K562 (cell line): ENCODE data around the gene H2AZ2. TPM values are rescaled to one million over a fixed set of nuclear protein-coding genes. Genes with fewer than 3 reads are reported as not detected.
A peak's percentile ranks its signal among the peaks of the same experiment; 100 is the strongest.

Experiments
- E2F8 ChIP-seq: fragments of 450-650 bp; IDR thresholded peaks from 2 replicates; pipeline ENCODE4 v1.7.1; 2018; ENCODE audit warnings: mild to moderate bottlenecking, low read depth; ENCODE audit not compliant: partially characterized antibody
- ESRRB ChIP-seq: fragments of 250-450 bp; sonication (Bioruptor Pico); IDR thresholded peaks from 2 replicates; pipeline ENCODE4 v1.5.0; 2020; ENCODE audit warnings: mild to moderate bottlenecking, moderate library complexity, borderline replicate concordance
- GMEB1 ChIP-seq: fragments of 250-450 bp; sonication (Bioruptor Pico); IDR thresholded peaks from 2 replicates; pipeline ENCODE4 v1.4.0; 2020; ENCODE audit warnings: mild to moderate bottlenecking
- HMGN3 ChIP-seq: IDR thresholded peaks from 2 replicates; pipeline ENCODE4 v1.6.1; 2011; ENCODE audit warnings: borderline replicate concordance, low read depth, mild to moderate bottlenecking, mixed read lengths, low read length; ENCODE audit not compliant: insufficient read length; ENCODE audit errors: extremely low read depth
- MYBL2 ChIP-seq, 2 experiments: fragments of 450-650 bp in 1 of 2; sonication (generic) in 1 of 2; formaldehyde crosslinking in 1 of 2; IDR thresholded peaks; 2 replicates each; pipeline versions ENCODE4 v1.6.1 to v1.8.1; 2017 to 2022; ENCODE audit warnings: borderline replicate concordance in 1 of 2, inconsistent platforms in 1 of 2, low read depth in 1 of 2, mild to moderate bottlenecking in 1 of 2, missing genetic modification reagents in 1 of 2, moderate library complexity in 1 of 2
- MYNN ChIP-seq, 2 experiments: sonication (generic); formaldehyde crosslinking in 1 of 2; IDR thresholded peaks; 2 replicates each; pipeline versions ENCODE4 v1.5.0 to v1.6.1; 2016 to 2020; ENCODE audit warnings: antibody characterized with exemption in 1 of 2, missing genetic modification reagents in 1 of 2
- NBN ChIP-seq: fragments of 450-650 bp; IDR thresholded peaks from 2 replicates; pipeline ENCODE4 v1.6.1; 2016; ENCODE audit warnings: low read depth, mild to moderate bottlenecking
- NONO ChIP-seq, 2 experiments: fragments of 200-400 bp in 1 of 2; fragments of 450-650 bp in 1 of 2; formaldehyde crosslinking in 1 of 2; IDR thresholded peaks; 2 replicates each; pipeline ENCODE4 v1.6.1; 2017; ENCODE audit warnings: low read depth in 2 of 2, mild to moderate bottlenecking in 2 of 2, moderate library complexity in 2 of 2, low read length in 1 of 2
- NR2C2 ChIP-seq, 2 experiments: fragments of 200-800 bp in 1 of 2; sonication (Bioruptor generic) in 1 of 2; sonication (generic) in 1 of 2; formaldehyde crosslinking in 1 of 2; IDR thresholded peaks; 2 replicates each; pipeline versions ENCODE4 v1.6.1 to v1.8.0; 2016 to 2022; ENCODE audit warnings: mild to moderate bottlenecking in 1 of 2, missing compliant biosample characterization in 1 of 2, missing genetic modification characterization in 1 of 2, missing genetic modification reagents in 1 of 2
- SRSF1 ChIP-seq: fragments of 200-400 bp; formaldehyde crosslinking; IDR thresholded peaks from 2 replicates; pipeline ENCODE4 v1.6.1; 2017; ENCODE audit warnings: mild to moderate bottlenecking, low read depth, low read length, moderate library complexity
- ZFP91 ChIP-seq: sonication (generic); formaldehyde crosslinking; IDR thresholded peaks from 2 replicates; pipeline ENCODE4 v1.8.0; 2022; ENCODE audit warnings: mild to moderate bottlenecking, missing genetic modification reagents
- ZNF133 ChIP-seq: fragments of 250-450 bp; sonication (Bioruptor Pico); IDR thresholded peaks from 2 replicates; pipeline ENCODE4 v1.4.0; 2020; ENCODE audit warnings: mild to moderate bottlenecking
- ZNF184 ChIP-seq: sonication (generic); formaldehyde crosslinking; IDR thresholded peaks from 2 replicates; pipeline ENCODE4 v1.5.0; 2020; ENCODE audit warnings: missing genetic modification reagents
- ZNF253 ChIP-seq: fragments of 250-450 bp; sonication (Bioruptor Pico); conservative IDR thresholded peaks from 2 replicates; pipeline ENCODE4 v1.6.1; 2021; ENCODE audit warnings: mild to moderate bottlenecking
- polyA plus RNA-seq, 8 experiments: library from polyadenylated mRNA; depleted of rRNA in 4 of 8; stranded (reverse) in 5 of 8; unstranded in 3 of 8; fragments of >200 nt; fragmentation: Nextera tagmentation in 2 of 8; fragmentation: Illumina TruSeq in 1 of 8; extraction: Ambion mirVana in 2 of 8; extraction: Trizol in 1 of 8; gene quantifications; 2 replicates each; pipeline versions ENCODE4 v1.2.1 to v1.2.3, GENCODE V29; 2011 to 2014; ENCODE audit warnings: inconsistent platforms in 1 of 8, missing spikeins in 1 of 8
- total RNA-seq, 7 experiments: library from RNA; depleted of rRNA in 6 of 7; stranded (reverse); fragments of >200 nt in 6 of 7; fragmentation: Illumina TruSeq in 2 of 7; extraction: Trizol in 2 of 7; gene quantifications; 2 replicates each; pipeline versions ENCODE4 v1.2.1 to v1.2.3, GENCODE V29; 2011 to 2021; ENCODE audit warnings: low replicate concordance in 1 of 7
- TF ChIP-seq, protein P1 (sequence below): fragments of 450-650 bp; IDR thresholded peaks from 2 replicates; pipeline ENCODE4 v1.6.1; 2017; ENCODE audit warnings: mild to moderate bottlenecking, moderate library complexity
- TF ChIP-seq, protein P2 (sequence below): fragments of 250-450 bp; sonication (Bioruptor Pico); IDR thresholded peaks from 2 replicates; pipeline ENCODE4 v1.4.0; 2020; ENCODE audit warnings: mild to moderate bottlenecking, moderate library complexity, borderline replicate concordance

Gene H2AZ2
- total and polyA plus RNA-seq, 9 of the 15 experiments (the other 6 are each of a cell fraction or from before 2014, with no cell fraction given), result 105 to 382 (median 286) TPM

DNA sequence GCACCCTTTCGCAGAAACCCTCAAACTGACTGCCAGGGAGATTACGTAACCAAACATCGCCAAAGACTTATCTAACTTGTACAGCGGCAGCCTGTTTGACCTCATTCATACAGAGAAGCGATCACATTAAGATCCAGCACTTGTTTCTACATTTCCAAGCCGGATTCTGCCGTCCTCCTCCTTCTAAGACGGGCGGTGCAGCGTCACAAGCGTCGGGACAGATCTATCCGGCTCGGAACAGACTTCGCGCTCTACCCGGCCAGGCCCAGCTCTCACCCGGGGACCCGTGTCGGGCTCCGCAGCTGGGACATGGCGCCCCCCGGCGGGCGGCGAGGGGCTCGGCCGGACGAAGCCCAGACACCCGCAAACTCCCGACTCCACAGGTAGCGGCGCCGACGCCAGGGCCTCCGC lies 373 bp downstream of the H2AZ2 start (continued):
- TF ChIP-seq HMGN3 (peak; percentile 74), SRSF1 (no peak), MYBL2 (IDR thresholded peaks at IDR 0.05; ENCODE audit: low read depth) (no peak; the same call in 1 of the 2 replicates), MYBL2 (CRISPR knock-in tag; IDR thresholded peaks at IDR 0.05; ENCODE audit: borderline replicate concordance) (no peak), ZNF253 (no peak), NBN (peak; percentile 97), E2F8 (peak; percentile 56), ZNF184 (no peak), NR2C2 (CRISPR knock-in tag; IDR thresholded peaks at IDR 0.05) (no peak), NR2C2 (tag; IDR thresholded peaks at IDR 0.05) (0 out of 2 replicates have a peak, but pooled peaks have one; percentile 23), GMEB1 (CRISPR knock-in tag) (no peak), NONO (IDR thresholded peaks at IDR 0.05; ENCODE audit: low read depth in 2 of 2, low read length in 1 of 2) (peak in 1 of 2 experiments; percentile 66; a peak in 1 of 4 replicates), ZNF133 (CRISPR knock-in tag) (no peak), ESRRB (CRISPR knock-in tag) (no peak), MYNN (IDR thresholded peaks at IDR 0.05) (peak; percentile 56; the same call in 1 of the 2 replicates), MYNN (CRISPR knock-in tag; IDR thresholded peaks at IDR 0.05) (no peak), ZFP91 (no peak)
- TF ChIP-seq, protein P1, sequence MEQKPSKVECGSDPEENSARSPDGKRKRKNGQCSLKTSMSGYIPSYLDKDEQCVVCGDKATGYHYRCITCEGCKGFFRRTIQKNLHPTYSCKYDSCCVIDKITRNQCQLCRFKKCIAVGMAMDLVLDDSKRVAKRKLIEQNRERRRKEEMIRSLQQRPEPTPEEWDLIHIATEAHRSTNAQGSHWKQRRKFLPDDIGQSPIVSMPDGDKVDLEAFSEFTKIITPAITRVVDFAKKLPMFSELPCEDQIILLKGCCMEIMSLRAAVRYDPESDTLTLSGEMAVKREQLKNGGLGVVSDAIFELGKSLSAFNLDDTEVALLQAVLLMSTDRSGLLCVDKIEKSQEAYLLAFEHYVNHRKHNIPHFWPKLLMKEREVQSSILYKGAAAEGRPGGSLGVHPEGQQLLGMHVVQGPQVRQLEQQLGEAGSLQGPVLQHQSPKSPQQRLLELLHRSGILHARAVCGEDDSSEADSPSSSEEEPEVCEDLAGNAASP, result no peak
- TF ChIP-seq, protein P2, sequence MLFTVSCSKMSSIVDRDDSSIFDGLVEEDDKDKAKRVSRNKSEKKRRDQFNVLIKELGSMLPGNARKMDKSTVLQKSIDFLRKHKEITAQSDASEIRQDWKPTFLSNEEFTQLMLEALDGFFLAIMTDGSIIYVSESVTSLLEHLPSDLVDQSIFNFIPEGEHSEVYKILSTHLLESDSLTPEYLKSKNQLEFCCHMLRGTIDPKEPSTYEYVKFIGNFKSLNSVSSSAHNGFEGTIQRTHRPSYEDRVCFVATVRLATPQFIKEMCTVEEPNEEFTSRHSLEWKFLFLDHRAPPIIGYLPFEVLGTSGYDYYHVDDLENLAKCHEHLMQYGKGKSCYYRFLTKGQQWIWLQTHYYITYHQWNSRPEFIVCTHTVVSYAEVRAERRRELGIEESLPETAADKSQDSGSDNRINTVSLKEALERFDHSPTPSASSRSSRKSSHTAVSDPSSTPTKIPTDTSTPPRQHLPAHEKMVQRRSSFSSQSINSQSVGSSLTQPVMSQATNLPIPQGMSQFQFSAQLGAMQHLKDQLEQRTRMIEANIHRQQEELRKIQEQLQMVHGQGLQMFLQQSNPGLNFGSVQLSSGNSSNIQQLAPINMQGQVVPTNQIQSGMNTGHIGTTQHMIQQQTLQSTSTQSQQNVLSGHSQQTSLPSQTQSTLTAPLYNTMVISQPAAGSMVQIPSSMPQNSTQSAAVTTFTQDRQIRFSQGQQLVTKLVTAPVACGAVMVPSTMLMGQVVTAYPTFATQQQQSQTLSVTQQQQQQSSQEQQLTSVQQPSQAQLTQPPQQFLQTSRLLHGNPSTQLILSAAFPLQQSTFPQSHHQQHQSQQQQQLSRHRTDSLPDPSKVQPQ (CRISPR knock-in tag), result no peak
